Measurements from ENCODE around the gene RICTOR.

- TF ChIP-seq CTCF (IDR thresholded peaks at IDR 0.05; ENCODE audit: low read depth, low read length) = no peak
- no peak for TF ChIP-seq EZH2phosphoT487 (IDR thresholded peaks at IDR 0.05; ENCODE audit: low read depth)
Observed at GRCh38 chr5:39024884-39025283, 49.3 kb downstream of the RICTOR start.

All from OCI-LY3 (cell line).